Activated CD8-positive, alpha-beta memory T cell treated with anti-CD3 and anti-CD28 coated beads for 4 hours (primary cell): ENCODE data around the gene ZFYVE1.
"Not testable (repeated sequence)": the region's sequence is repeated elsewhere in the genome, so short reads cannot be mapped to it uniquely, and the experiment has no call there.

ENCODE experiments used
- DNase-seq, 2 donors: peaks; one replicate each; pipeline ENCODE4 v3.0.0-alpha.2; 2020; ENCODE audit warnings: low read depth in 2 of 2

The ZFYVE1 gene, protein sequence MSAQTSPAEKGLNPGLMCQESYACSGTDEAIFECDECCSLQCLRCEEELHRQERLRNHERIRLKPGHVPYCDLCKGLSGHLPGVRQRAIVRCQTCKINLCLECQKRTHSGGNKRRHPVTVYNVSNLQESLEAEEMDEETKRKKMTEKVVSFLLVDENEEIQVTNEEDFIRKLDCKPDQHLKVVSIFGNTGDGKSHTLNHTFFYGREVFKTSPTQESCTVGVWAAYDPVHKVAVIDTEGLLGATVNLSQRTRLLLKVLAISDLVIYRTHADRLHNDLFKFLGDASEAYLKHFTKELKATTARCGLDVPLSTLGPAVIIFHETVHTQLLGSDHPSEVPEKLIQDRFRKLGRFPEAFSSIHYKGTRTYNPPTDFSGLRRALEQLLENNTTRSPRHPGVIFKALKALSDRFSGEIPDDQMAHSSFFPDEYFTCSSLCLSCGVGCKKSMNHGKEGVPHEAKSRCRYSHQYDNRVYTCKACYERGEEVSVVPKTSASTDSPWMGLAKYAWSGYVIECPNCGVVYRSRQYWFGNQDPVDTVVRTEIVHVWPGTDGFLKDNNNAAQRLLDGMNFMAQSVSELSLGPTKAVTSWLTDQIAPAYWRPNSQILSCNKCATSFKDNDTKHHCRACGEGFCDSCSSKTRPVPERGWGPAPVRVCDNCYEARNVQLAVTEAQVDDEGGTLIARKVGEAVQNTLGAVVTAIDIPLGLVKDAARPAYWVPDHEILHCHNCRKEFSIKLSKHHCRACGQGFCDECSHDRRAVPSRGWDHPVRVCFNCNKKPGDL

DNA sequence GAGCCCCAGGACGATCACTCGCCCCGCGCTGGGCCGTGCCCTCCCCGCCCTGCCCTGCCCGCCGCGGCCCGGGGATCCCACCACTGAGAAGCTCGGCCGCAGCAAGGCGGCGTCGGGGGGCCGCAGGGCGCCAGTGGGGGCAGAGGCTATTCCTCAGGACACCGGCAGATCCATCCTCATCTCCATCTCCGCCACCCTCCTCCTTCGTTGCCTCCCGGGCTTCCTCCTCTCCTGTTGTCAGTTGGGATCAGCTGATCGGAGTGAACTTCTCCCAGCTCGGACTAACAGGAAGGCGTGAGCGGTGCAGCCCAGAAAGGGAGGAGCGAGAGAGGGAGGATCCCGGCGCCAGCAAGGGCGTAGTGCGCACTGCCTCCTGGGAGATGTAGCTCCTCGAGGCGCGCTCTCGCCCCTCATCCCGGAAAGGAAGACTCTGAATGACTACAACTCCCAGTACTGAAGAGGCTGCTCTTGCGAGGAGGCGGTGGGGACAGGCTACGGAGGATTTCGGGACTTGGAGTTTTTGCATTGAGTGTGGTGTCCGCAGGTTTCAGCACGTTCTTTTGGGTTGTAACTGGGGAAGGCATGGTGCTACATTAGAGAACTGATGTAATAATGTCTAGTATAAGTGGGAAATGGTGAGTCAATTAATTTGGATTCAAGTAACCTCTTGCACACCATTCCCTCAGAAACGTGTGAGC is at the start of gene ZFYVE1:
TSS of gene ZFYVE1 (minus strand) at position 262 of the 698 bp plus-strand sequence. CDS start 2,598 bp downstream, outside the sequence.
- DNase-seq, result peak; percentile 79 to 80

DNA sequence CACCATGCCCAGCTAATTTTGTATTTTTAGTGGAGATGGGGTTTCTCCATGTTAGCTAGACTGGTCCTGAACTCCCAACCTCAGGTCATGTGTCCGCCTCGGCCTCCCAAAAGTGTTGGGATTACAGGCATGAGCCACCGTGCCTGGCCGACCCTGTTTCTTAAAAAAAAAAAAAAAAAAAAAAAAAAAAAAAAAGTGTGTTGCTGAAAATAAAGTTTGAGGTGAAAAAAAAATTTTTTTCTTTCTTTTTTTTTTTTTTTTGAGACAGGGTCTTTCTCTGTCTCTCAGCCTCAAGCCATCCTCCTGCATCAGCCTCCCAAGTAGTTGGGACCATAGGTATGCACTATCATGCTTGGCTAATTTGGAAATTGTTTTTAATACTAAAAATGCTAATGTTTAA is 42.7 kb upstream of the ZFYVE1 start:
- DNase-seq, result no peak

DNA sequence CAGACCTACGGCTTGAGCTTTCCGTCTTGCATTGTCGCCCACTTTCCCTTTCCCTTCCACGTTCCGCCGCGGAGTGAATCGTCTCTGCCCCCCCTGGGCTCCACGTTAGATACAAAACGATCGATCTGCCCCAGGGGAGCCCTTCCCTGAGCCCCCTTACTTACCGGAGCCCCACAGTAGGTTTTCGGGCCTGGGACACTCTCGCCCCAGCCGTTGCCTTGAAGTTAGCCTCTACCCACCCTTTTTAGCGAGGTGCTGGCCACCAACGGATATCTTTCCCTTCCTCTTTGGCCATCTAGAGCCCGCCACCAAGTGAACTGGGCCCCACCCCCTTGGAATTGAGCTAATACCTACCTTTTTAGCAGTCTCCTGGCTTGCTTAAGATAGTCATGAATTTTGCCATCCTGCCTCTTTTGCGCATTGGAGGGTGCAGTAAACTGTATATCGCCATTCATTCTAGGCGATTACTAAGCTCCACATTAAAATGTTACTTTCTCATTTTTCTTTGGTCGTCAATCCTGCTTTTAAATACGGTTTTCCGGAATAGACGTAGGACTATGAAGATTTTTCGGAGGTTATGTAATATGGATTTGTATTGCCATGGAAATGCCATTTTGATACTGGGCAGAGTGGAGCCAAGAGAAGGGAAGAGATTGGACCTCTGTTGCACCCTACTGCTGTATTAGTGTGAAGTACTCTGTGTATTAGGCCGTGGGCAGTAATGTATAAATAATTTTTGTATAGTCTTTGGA is 32.2 kb upstream of the ZFYVE1 start:
- peak in 1 of 2 donors; percentile 1 for DNase-seq

DNA sequence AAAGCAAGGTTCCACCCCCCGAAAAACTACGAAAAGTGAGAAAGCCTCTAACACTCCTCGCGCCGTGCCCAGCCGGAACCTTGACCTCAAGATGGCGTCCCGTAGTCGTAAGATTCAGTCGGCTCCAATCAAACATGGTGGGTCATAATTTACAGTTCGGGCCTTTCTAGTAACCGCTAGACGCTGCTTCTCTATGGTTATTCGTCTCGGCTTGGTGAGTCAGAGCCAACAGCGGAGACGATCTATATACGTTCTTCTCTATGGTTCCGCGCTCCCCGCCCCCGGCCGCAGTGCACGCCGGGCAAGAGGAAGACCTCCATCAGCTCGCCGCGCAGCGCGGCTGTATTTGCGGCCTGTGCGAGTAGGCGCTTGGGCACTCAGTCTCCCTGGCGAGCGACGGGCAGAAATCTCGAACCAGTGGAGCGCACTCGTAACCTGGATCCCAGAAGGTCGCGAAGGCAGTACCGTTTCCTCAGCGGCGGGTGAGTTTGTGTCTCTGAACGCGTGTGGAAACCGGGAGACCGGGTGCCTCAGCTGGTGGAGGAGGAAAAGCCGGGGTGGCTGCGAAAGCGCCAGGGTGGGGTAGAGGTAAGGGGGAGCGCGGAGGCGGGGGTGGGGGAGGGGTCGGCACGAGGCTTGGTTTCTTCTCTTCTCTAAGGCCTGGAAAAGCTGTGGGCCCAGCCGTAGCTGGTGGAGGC is 31.5 kb upstream of the ZFYVE1 start, which contains the start of gene RBM25:
TSS of gene RBM25 (plus strand) at position 311 of the 698 bp plus-strand sequence. CDS start 13,108 bp downstream, outside the sequence.
- DNase-seq, result peak; percentile 91 to 92

DNA sequence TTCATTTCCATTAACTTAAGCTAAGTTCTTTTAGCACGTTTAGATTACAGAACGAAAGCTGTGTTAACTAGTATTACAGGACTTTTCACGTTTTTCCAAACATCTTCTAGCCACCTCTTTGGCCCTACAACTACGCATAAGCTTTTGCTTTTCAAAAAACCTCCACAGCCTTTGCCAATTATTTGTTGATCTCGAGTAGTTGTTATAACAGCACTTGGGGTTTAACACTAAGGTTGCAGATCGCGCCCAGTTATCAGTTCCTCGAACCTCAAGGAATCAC is 31.0 kb upstream of the ZFYVE1 start:
- no peak for DNase-seq

DNA sequence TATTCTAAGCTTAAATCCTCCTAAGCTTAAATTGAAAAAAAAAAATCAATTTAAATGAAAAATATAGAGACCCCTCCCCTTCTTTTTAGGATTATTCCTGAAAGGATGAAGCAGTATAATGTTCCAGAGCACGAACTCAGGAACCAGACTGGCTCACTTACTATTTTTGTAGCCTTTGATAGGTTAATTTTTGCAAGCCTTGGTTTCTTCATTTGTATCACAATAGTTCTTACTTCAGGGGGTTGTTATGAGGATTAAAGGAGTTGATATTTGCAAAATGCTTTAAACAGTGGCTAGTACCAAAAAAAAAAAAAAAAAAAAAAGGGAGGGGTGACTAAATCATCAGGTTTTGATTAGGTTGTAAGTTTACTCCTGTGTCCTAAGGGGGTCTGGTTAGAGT is 28.3 kb upstream of the ZFYVE1 start:
- no peak for DNase-seq

DNA sequence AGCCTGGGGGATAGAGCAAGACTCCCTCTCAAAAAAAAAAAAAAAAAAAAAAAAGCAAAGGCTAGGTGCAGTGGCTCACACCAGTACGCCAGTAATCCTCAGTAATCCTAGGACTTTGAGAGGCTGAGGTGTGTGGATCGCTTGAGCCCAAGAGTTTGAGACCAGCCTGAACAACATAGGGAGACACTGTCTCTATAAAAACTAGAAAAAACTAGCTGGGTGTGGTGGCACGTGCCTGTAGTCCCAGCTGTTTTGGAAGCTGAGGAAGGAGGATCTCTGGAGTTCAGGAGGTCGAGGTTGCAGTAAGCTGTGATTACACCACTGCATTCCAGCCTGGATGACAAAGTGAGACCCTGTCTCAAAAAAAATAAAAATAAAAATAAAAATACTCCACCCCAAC is 22.5 kb upstream of the ZFYVE1 start:
- no peak for DNase-seq

DNA sequence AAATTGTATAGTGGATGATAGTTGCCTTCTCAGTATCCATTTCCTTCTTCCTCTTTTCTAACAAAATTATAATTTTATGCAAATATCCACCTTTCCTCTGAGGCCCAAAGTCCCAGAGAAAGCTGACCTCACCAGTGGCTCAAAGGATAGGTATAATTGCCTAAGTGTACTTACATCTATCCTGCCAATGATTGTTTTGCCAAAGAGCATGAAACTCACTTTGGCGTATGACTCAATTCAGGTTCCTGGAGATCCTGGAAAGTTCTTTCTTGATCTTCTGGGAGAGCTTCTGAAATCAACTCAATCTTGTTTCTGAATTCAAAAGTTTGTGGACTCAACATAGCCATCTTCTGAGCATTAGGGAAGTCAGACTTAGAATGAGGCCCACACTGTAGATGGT is 20.9 kb upstream of the ZFYVE1 start:
- no peak for DNase-seq

DNA sequence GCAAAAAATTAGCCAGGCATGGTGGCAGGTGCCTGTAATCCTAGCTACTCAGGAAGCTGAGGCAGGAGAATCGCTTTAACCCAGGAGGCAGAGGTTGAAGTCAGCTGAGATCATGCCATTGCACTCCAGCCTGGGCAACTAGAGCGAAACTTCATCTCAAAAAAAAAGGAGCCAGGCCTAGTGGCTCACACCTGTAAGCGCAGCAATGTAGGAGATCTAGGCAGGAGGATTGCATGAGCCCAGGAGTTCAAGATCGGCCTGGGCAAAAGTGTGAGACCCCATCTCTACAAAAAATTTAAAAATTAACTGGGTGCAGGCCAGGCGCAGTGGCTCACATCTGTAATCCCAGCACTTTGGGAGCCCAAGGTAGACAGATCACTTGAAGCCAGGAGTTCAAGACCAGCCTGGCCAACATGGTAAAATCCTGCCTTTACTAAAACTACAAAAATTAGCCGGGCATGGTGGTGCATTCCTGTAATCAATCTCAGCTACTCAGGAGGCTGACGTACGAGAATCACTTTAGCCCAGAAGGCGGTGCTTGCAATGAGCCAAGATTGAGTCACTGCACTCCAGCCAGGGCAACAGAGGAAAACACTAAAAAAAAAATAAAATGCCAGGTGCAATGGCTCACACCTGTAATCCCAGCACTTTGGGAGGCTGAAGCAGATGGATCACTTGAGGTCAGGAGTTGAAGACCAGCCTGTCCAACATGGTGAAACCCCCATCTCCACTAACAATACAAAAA is 10.0 kb upstream of the ZFYVE1 start:
- DNase-seq, result not testable (repeated sequence)

DNA sequence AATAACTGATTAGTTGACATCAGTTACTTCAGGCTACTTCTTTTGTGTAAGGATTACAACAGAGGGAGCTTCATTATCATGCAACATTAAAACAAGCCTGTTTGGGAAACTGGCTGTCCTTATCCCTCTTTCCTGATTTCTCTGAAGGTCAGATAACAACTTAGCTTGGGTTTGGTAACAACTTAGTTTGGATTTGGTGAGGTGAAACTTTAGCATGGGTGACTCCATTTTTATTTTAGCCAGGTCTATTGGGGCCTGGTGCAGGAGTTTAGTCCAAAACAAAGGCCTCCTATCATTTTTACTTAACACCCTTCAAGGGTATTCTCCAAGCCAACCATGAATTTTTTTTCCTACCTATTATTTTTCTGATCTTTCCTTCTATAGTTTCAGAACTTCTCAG is 1.1 kb upstream of the ZFYVE1 start:
- no peak for DNase-seq

DNA sequence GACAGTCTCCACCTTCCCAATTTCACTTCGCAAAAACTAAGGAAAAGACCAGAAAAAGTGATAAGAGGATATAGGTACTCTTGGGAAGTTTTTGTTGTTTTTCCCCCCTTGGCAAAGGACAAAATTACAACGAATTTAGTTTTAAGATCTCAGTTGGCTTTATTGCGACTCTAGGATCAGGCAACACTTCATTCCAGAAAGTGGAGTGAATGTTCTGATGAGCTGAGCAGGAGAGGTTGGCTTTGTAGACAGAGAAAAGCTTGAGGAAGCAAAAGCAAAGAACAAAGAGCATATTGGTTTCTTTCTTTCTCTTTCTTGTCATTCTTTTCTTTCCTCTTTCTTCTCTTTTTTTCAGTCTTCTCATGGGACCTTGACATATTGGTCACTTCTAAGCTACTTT is 640 bp upstream of the ZFYVE1 start:
- no peak for DNase-seq

DNA sequence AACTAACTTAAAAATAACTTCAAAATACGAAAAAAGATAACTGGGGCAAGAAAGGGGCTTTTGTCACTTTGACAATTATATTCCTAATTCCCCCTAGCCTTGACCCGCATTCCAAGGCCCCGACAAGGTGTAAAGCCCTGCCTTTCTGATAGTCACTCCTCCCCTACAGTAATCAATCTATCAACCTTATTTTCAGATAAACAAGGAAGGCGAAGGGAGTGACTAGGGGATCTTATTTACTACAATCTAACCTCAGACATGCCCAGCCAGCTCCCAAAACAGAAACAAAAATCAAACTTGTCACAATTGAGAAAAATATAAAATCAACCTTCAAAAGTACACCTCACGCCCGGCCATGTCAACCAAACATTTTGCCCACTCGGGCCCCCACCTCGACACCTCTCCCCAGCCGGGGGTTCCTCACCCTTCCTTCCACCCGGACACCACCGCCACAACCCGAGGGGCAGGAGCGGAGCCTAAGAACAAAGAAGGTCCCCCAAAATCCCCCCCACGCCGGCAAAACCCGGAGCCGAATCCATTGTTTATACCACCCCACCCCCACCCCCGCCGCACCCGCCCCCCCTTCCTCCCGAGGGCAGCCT is 562 bp downstream of the ZFYVE1 start:
- no peak for DNase-seq

DNA sequence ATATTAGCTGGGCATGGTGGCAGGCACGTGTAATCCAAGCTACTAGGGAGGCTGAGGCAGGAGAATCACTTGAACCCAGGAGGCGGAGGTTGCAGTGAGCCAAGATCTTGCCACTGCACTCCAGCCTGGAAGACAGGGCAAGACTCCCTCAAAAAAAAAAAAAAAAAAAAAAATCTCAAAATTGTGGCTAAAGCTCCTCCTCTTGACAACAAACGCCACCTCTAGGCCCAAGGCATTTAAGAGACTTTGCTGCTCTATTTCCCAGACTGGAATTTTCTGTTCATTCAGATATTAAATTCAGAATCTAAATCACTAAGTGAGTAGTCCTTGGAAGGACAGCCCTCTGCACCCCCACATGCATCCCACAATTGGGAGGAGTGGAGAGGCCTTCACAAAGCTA is 1.4 kb downstream of the ZFYVE1 start:
- DNase-seq, result no peak

DNA sequence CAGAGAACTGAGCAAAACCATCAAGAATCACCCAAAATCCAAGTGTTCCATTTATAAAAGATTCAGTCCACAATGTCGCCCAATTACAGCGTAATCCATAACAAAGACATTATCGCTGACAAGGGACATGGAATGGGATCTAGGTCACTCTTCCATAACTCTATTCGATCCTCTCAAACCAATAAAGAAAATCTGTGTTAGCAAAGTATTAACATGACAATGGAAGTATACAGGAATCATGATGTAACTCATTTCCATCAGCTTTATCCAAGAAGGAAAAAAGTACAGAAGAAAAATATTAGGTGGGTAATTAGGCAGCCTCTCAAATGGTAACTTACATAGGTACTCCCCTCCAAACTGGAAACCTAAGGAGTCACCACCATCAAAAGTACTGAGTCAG is 4.9 kb downstream of the ZFYVE1 start:
- DNase-seq, result no peak

DNA sequence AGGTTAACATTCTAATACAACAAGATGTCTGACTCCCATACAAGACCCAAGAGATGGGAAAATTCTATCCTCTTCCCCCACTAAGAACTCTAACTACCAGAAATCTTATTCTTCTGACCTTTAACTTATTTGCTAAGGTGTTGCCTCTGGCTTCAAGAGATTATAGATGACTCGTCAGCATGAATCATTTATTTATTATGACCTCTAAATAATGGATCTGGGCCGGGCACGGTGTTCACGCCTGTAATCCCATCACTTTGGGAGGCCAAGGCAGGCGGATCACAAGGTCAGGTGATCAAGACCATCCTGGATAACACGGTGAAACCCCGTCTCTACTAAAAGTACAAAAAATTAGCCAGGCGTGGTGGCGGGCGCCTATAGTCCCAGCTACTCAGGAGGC is 10.9 kb downstream of the ZFYVE1 start:
- DNase-seq, result not testable (repeated sequence)

DNA sequence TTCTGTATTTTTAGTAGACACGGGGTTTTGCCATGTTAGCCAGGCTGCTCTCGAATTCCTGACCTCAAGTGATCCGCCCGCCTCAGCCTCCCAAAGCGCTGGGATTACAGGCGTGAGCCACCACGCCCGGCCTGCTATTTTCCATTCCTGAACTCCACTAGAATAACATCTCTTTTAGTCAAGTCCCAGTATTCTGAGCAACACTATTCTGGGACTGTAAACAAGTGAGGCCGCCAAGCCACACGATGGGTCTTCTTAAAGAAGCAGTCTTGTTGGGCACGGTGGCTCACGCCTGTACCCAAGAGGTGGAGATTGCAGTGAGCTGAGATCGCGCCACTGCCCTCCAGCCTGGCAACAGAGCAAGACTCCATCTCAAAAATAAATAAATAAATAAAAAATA is 11.4 kb downstream of the ZFYVE1 start:
- DNase-seq, result not testable (repeated sequence)

DNA sequence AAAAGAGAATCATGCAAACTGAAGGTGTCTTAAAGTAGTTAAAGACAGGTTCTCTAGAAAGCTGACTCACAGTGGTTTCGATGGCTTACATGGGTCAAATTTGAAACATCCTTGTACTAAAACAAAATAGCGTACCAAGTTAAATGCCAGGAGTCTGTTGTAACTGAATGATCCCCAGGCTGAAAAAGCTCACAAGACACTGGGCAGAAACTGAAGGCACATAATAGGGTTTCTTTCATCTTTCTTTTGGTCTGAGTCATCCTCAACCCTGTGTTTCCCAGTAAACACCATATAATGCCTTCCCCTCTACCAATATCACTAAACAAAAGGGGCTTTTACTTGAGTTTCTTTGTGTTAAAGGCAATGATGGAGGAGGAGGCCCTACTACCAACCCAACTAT is 12.8 kb downstream of the ZFYVE1 start:
- no peak for DNase-seq

DNA sequence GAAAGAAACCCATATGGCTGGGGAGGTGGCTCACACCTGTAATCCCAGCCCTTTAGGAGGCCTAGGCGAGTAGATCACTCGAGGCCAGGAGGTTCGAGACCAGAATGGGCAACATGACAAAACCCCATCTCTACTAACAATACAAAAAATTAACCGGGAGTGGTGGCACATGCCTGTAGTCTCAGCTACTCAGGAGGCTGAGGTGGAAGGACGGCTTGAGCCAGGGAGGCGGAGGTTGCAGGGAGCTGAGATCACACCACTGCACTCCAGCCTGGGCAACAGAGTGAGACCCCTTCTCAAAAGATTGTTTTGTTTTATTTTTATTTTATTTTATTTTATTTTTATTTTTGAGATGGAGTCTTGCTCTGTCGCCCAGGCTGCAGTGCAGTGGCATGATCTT is 15.7 kb downstream of the ZFYVE1 start:
- not testable (repeated sequence) for DNase-seq

DNA sequence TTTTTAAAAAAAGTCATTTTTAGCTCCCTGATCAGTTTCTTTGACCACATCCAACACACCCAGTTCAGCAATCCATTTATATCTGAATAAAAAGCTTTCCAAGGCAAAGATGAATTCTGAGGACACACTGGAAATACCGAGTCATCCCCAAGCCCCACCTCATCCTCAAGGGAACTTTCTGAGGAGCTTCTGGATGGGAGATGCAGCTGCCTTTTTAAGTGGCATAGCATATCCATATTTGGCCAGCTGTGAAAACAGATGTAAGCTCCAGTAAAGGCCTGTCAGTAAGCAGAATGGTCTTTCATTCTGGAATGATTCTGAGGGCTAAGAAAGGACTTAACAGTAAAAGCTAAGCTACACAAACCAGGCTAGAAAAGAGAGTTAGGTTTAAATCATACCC is 18.4 kb downstream of the ZFYVE1 start:
- DNase-seq, result no peak

DNA sequence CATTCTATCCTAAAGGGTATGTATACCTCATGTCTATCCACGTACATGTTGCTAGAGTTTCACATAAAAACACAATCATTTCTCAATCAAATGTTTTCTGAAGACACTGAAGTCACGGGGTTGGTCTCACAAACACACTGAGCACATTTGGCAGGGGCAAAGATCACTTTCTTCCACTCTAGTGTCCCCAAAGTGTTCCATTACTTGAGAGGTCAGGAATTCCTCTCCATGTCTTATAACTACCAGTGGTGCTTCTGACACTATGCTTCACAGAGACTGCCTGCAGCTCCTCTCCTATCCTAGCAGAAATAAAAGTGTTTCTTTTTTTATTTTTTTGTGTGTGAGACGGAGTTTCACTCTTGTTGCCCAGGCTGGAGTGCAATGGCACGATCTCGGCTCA is 19.1 kb downstream of the ZFYVE1 start:
- no peak for DNase-seq
